ENCODE data around the gene GRAMD2B. TPM values are rescaled to one million over a fixed set of nuclear protein-coding genes. Genes with fewer than 3 reads are reported as not detected.

GRAMD2B gene
- total and polyA plus RNA-seq, 4 donors = 8.5 to 19.4 (median 14.9) TPM

GRCh38 chr5:126402621-126403555 lies 20.3 kb upstream of the GRAMD2B start:
- no peaks in the 10 kb centered on the region for H3K27me3 ChIP-seq (ENCODE audit: control insufficient read depth in 3 of 3, insufficient read depth in 3 of 3, low read length in 2 of 3)
- H3K4me1 ChIP-seq (ENCODE audit: control insufficient read depth in 5 of 5, insufficient read depth in 5 of 5, low read length in 5 of 5) = no peaks in the 10 kb centered on the region
- peaks cover 2 to 11% (median 4%) of the 10 kb centered on the region in 4 donors for H3K9me3 ChIP-seq (ENCODE audit: control insufficient read depth in 4 of 4, insufficient read depth in 3 of 4, low read length in 3 of 4)
- no peak overlapping the region for H3K9ac ChIP-seq (ENCODE audit: insufficient read depth in 1 of 2, low read length in 2 of 2)
- WGBS, 2 donors = 73 to 87% methylated on average over 2 of the region's 2 CpGs
- no peak for ATAC-seq (ENCODE audit: insufficient read depth, low FRiP score)
- TF ChIP-seq, protein P1, sequence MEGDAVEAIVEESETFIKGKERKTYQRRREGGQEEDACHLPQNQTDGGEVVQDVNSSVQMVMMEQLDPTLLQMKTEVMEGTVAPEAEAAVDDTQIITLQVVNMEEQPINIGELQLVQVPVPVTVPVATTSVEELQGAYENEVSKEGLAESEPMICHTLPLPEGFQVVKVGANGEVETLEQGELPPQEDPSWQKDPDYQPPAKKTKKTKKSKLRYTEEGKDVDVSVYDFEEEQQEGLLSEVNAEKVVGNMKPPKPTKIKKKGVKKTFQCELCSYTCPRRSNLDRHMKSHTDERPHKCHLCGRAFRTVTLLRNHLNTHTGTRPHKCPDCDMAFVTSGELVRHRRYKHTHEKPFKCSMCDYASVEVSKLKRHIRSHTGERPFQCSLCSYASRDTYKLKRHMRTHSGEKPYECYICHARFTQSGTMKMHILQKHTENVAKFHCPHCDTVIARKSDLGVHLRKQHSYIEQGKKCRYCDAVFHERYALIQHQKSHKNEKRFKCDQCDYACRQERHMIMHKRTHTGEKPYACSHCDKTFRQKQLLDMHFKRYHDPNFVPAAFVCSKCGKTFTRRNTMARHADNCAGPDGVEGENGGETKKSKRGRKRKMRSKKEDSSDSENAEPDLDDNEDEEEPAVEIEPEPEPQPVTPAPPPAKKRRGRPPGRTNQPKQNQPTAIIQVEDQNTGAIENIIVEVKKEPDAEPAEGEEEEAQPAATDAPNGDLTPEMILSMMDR (IDR thresholded peaks at IDR 0.05; ENCODE audit: control extremely low read depth, extremely low read depth) = no peak
- no peak overlapping the region for H3K4me3 ChIP-seq
- H3K36me3 ChIP-seq (ENCODE audit: control insufficient read depth in 4 of 4, insufficient read depth in 4 of 4, low read length in 4 of 4) = no peaks in the 10 kb centered on the region
- DNase-seq = no peak
- no peak overlapping the region for H3K27ac ChIP-seq (ENCODE audit: low read depth in 1 of 2, low read length in 1 of 2)

DNA sequence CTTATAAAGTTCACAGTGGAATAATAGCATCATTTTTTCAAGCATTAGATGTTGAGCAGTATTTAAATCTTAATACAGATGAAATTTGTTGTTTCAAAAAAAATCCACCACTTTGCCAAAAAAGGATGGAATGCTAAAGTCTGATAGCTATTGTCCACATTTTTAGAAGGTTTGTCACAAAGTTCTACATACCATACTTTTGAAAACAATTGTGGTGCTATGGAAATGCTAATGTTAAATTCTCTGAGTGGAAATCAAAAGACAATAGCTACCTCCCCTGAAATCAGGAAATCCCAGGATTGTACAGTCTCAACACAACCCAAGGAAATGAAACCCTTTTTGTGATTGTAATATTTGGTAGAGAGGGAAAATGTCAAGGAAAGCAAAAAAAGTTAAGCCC lies 19.3 kb upstream of the GRAMD2B start:
- DNase-seq (no peak), ATAC-seq (ENCODE audit: insufficient read depth, low FRiP score) (no peak)
- peaks cover 2 to 11% (median 4%) of the 10 kb centered on the region in 4 donors for H3K9me3 ChIP-seq (ENCODE audit: control insufficient read depth in 4 of 4, insufficient read depth in 3 of 4, low read length in 3 of 4)
- H3K4me1 ChIP-seq (ENCODE audit: control insufficient read depth in 5 of 5, insufficient read depth in 5 of 5, low read length in 5 of 5) = no peaks in the 10 kb centered on the region
- no peak overlapping the region for H3K9ac ChIP-seq (ENCODE audit: insufficient read depth in 1 of 2, low read length in 2 of 2)
- no peaks in the 10 kb centered on the region for H3K36me3 ChIP-seq (ENCODE audit: control insufficient read depth in 4 of 4, insufficient read depth in 4 of 4, low read length in 4 of 4)
- TF ChIP-seq, protein P1 (IDR thresholded peaks at IDR 0.05; ENCODE audit: control extremely low read depth, extremely low read depth) = no peak
- no peak overlapping the region for H3K27ac ChIP-seq (ENCODE audit: low read depth in 1 of 2, low read length in 1 of 2)
- H3K4me3 ChIP-seq = no peak overlapping the region
- H3K27me3 ChIP-seq (ENCODE audit: control insufficient read depth in 3 of 3, insufficient read depth in 3 of 3, low read length in 2 of 3) = no peaks in the 10 kb centered on the region

- DNase-seq = no peak
- no peak for ATAC-seq (ENCODE audit: insufficient read depth, low FRiP score)
- peaks cover 0 to 14% (median 4%) of the 10 kb centered on the region in 5 donors for H3K4me1 ChIP-seq (ENCODE audit: control insufficient read depth in 5 of 5, insufficient read depth in 5 of 5, low read length in 5 of 5)
- no peak overlapping the region for H3K4me3 ChIP-seq
- no peak overlapping the region for H3K9ac ChIP-seq (ENCODE audit: insufficient read depth in 1 of 2, low read length in 2 of 2)
- H3K36me3 ChIP-seq (ENCODE audit: control insufficient read depth in 4 of 4, insufficient read depth in 4 of 4, low read length in 4 of 4) = no peaks in the 10 kb centered on the region
- WGBS, 2 donors = 71 to 86% methylated on average over 2 of the region's 2 CpGs
- H3K27ac ChIP-seq (ENCODE audit: low read depth in 1 of 2, low read length in 1 of 2) = no peak overlapping the region
- peaks cover 0 to 4% (median 0%) of the 10 kb centered on the region in 4 donors for H3K9me3 ChIP-seq (ENCODE audit: control insufficient read depth in 4 of 4, insufficient read depth in 3 of 4, low read length in 3 of 4)
- TF ChIP-seq, protein P1 (IDR thresholded peaks at IDR 0.05; ENCODE audit: control extremely low read depth, extremely low read depth) = no peak
- no peaks in the 10 kb centered on the region for H3K27me3 ChIP-seq (ENCODE audit: control insufficient read depth in 3 of 3, insufficient read depth in 3 of 3, low read length in 2 of 3)
Measured at GRCh38 chr5:126410623-126411022, 12.6 kb upstream of the GRAMD2B start.
